Measurements from ENCODE around the gene POLR2F.

DNA sequence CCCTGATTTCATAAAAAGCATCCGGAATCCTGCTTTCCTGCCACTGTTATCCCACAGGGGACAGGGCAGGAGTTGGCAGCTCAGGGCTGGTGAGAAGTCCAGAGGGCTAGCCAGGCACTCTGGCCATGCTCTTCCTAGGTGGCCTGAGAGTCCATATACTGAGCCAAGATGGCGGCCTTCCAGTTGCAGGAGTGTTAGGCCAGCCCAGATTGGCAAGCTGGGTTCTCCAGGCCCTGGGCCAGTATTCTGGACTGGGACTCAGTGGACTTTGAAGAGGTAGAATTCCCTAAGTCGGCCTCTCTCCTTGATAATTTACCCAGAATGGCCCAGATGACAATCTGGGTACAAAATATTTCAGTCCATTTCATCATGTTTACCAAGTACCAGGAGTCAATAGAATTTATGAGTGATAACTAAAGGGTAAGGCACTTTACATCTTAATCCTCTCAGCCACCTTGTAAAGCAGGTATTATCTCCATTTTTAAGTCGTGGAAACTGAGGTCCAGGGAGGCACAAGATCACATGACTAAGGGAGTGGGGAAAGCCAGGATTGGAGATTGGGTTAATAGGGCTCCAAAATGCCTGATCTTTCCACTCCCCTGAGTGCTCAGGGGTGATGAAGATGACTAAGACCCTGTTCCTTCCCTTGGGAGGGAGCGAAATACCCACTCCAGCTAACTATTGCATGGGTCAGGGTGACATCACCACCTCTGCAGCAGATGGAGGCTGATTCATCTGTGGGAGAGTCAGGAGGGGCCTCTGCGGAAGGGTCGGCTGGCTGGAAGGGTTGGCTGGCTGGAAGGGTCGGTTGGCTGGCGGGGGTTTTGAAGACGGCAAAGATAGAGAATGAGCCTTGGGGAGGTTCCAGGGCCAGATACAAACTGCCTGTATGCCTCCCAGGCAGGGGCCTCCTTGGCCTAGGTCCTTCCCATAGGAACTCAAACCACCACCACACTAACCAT, 48.6 kb upstream of the POLR2F start:
- no peak for TF ChIP-seq POLR2A (IDR thresholded peaks at IDR 0.05)
- no peak for TF ChIP-seq EP300 (IDR thresholded peaks at IDR 0.05)
